IMR-90 (cell line): Measurements from ENCODE around the gene CACNG7. TPM values are rescaled to one million over a fixed set of nuclear protein-coding genes. Genes with fewer than 3 reads are reported as not detected.
A peak's percentile ranks its signal among the peaks of the same experiment; 100 is the strongest.

ENCODE experiments used
- ATAC-seq: fragments of 200-7000 bp; cut with Tn5 transposase; 2 replicates; pipeline ENCODE4 v1.9.1; 2020; ENCODE audit warnings: low read depth, mild to moderate bottlenecking, moderate library complexity
- BruUV-seq: library from RNA; stranded (reverse); fragments of 400-500 nt; replicated peaks from 2 replicates; lab custom pipeline; 2021; lab: Mats Ljungman, UMichigan
- CTCF ChIA-PET: fragments of 300-600 bp; formaldehyde crosslinking; extraction: SDS; loops from one replicate; lab custom pipeline; 2021; ENCODE audit warnings: antibody characterized with exemption; lab: Yijun Ruan, JAX
- POLR2A ChIA-PET: fragments of 300-600 bp; sonication (Branson Sonifier 250); formaldehyde crosslinking; loops from one replicate; lab custom pipeline; 2022; ENCODE audit warnings: antibody characterized with exemption; ENCODE audit not compliant: unreplicated experiment; lab: Charles Lee
- DNase-seq: peaks from one replicate; pipeline ENCODE4 v3.0.0; 2013
- H2AFZ ChIP-seq: replicated peaks from 2 replicates; pipeline ENCODE3; 2013; ENCODE audit warnings: low read length, mild to moderate bottlenecking; ENCODE audit not compliant: poor library complexity
- H2AK5ac ChIP-seq: 2 replicates; pipeline ENCODE4 v1.6.1; 2013; ENCODE audit warnings: low read depth, low read length, inconsistent platforms
- H2AK9ac ChIP-seq: replicated peaks from 2 replicates; pipeline ENCODE3; 2013; ENCODE audit warnings: mild to moderate bottlenecking, low read depth, low read length, moderate library complexity; ENCODE audit not compliant: poor library complexity
- H2BK120ac ChIP-seq: 2 replicates; pipeline ENCODE4 v1.6.1; 2013; ENCODE audit warnings: low read depth, low read length, inconsistent platforms
- H2BK15ac ChIP-seq: 3 replicates; pipeline ENCODE4 v1.6.1; 2013; ENCODE audit warnings: low read depth, low read length, inconsistent platforms
- H2BK20ac ChIP-seq: 2 replicates; pipeline ENCODE4 v1.6.1; 2013; ENCODE audit warnings: low read depth, mild to moderate bottlenecking, inconsistent platforms, low read length, moderate library complexity
- H2BK5ac ChIP-seq: 2 replicates; pipeline ENCODE4 v1.6.1; 2013; ENCODE audit warnings: mild to moderate bottlenecking, low read depth, low read length, inconsistent platforms; ENCODE audit not compliant: poor library complexity, severe bottlenecking
- H3K14ac ChIP-seq: replicated peaks from 2 replicates; pipeline ENCODE4 v1.6.1; 2013; ENCODE audit warnings: low read depth, low read length, inconsistent platforms
- H3K18ac ChIP-seq: 2 replicates; pipeline ENCODE4 v1.6.1; 2013; ENCODE audit warnings: low read depth, low read length, control low read depth
- H3K23ac ChIP-seq: 2 replicates; pipeline ENCODE4 v1.6.1; 2013; ENCODE audit warnings: low read depth, low read length, inconsistent platforms
- H3K27ac ChIP-seq: 2 replicates; pipeline ENCODE4 v1.5.1; 2013; ENCODE audit warnings: mild to moderate bottlenecking, control low read depth, low read length; ENCODE audit not compliant: insufficient read depth
- H3K27me3 ChIP-seq: 2 replicates; pipeline ENCODE4 v1.6.1; 2013; ENCODE audit warnings: low read length; ENCODE audit not compliant: control insufficient read depth, insufficient read depth
- H3K36me3 ChIP-seq: 2 replicates; pipeline ENCODE4 v1.6.1; 2013; ENCODE audit warnings: low read length, mixed read lengths; ENCODE audit not compliant: control insufficient read depth, insufficient read depth
- H3K4ac ChIP-seq: 2 replicates; pipeline ENCODE4 v1.6.1; 2013; ENCODE audit warnings: low read depth, low read length, inconsistent platforms
- H3K4me1 ChIP-seq: 2 replicates; pipeline ENCODE4 v1.6.1; 2013; ENCODE audit warnings: low read length, mixed read lengths; ENCODE audit not compliant: control insufficient read depth, insufficient read depth
- H3K4me2 ChIP-seq: 2 replicates; pipeline ENCODE4 v1.6.1; 2013; ENCODE audit warnings: low read depth, mild to moderate bottlenecking, control low read depth, low read length, moderate library complexity
- H3K4me3 ChIP-seq: 2 replicates; pipeline ENCODE4 v1.5.1; 2013; ENCODE audit warnings: low read depth, mild to moderate bottlenecking, control low read depth, low read length, moderate library complexity; ENCODE audit not compliant: insufficient read depth
- H3K56ac ChIP-seq: 2 replicates; pipeline ENCODE4 v1.6.1; 2013; ENCODE audit warnings: low read length, inconsistent platforms; ENCODE audit not compliant: insufficient read depth; ENCODE audit errors: extremely low read depth
- H3K79me1 ChIP-seq, 2 experiments: 2 replicates each; pipeline ENCODE4 v1.6.1; 2013; ENCODE audit warnings: low read length in 2 of 2, inconsistent platforms in 1 of 2, low read depth in 1 of 2
- H3K9ac ChIP-seq: 2 replicates; pipeline ENCODE4 v1.6.1; 2013; ENCODE audit warnings: low read depth, low read length, control low read depth
- H3K9me1 ChIP-seq: 2 replicates; pipeline ENCODE4 v1.6.1; 2013; ENCODE audit warnings: low read length, inconsistent platforms; ENCODE audit not compliant: insufficient read depth
- H3K9me3 ChIP-seq: 2 replicates; pipeline ENCODE4 v1.6.1; 2013; ENCODE audit warnings: low read length; ENCODE audit not compliant: control insufficient read depth, insufficient read depth
- H4K20me1 ChIP-seq: 2 replicates; pipeline ENCODE4 v1.6.1; 2013; ENCODE audit warnings: low read length, inconsistent platforms; ENCODE audit not compliant: insufficient read depth
- H4K5ac ChIP-seq: 2 replicates; pipeline ENCODE4 v1.6.1; 2013; ENCODE audit warnings: mild to moderate bottlenecking, low read depth, low read length, control low read depth
- H4K8ac ChIP-seq, 2 experiments: 2 replicates each; pipeline ENCODE4 v1.6.1; 2013; ENCODE audit warnings: low read depth in 2 of 2, low read length in 2 of 2, control low read depth in 1 of 2, inconsistent platforms in 1 of 2
- H4K91ac ChIP-seq: 2 replicates; pipeline ENCODE4 v1.6.1; 2013; ENCODE audit warnings: low read depth, low read length, inconsistent platforms; ENCODE audit not compliant: insufficient read depth
- BHLHE40 ChIP-seq: fragments of 150-350 bp; IDR thresholded peaks from 2 replicates; pipeline ENCODE4 v1.6.1; 2016; ENCODE audit warnings: mild to moderate bottlenecking, low read depth, low read length
- CEBPB ChIP-seq: IDR thresholded peaks from 2 replicates; pipeline ENCODE4 v1.6.1; 2012; ENCODE audit warnings: low read depth, low read length, improper control_type of control experiment
- CHD1 ChIP-seq: IDR thresholded peaks from 2 replicates; pipeline ENCODE4 v1.6.1; 2012; ENCODE audit warnings: low read depth, low read length, improper control_type of control experiment
- FOS ChIP-seq: fragments of 150-350 bp; IDR thresholded peaks from 2 replicates; pipeline ENCODE4 v1.6.1; 2016; ENCODE audit warnings: low read depth, low read length
- MXI1 ChIP-seq: IDR thresholded peaks from 2 replicates; pipeline ENCODE4 v1.6.1; 2012; ENCODE audit warnings: low read depth, mild to moderate bottlenecking, low read length, moderate library complexity, borderline replicate concordance
- NFE2L2 ChIP-seq: fragments of 150-350 bp; IDR thresholded peaks from 2 replicates; pipeline ENCODE4 v1.6.1; 2016; ENCODE audit warnings: low read depth, mild to moderate bottlenecking, low read length
- POLR2A ChIP-seq: IDR thresholded peaks from 2 replicates; pipeline ENCODE4 v1.6.1; 2012; ENCODE audit warnings: mild to moderate bottlenecking, low read depth, low read length
- RAD21 ChIP-seq: IDR thresholded peaks from 2 replicates; pipeline ENCODE4 v1.6.1; 2012; ENCODE audit warnings: low read length, improper control_type of control experiment
- RFX5 ChIP-seq: IDR thresholded peaks from 2 replicates; pipeline ENCODE4 v1.8.0; 2012; ENCODE audit warnings: low read depth, mild to moderate bottlenecking, low read length, moderate library complexity
- SMC3 ChIP-seq: fragments of 150-350 bp; IDR thresholded peaks from 2 replicates; pipeline ENCODE4 v1.6.1; 2016; ENCODE audit warnings: low read depth, mild to moderate bottlenecking, antibody characterized with exemption, low read length, moderate library complexity
- WGBS, 2 experiments: methylation state at CpG; one replicate each; pipeline versions ENCODE4 v1.1.5 to v1.1.7; 2013; ENCODE audit warnings: missing lambda C conversion rate in 2 of 2; ENCODE audit not compliant: insufficient read length in 1 of 2; ENCODE audit errors: extremely low coverage in 2 of 2; 5-methylcytosine and 5-hydroxymethylcytosine counted together
- dilution Hi-C: fragments of 300-500 bp; cut with HindIII; formaldehyde crosslinking; loops from one replicate; pipeline ENCODE4 v1.14.3; 2018; ENCODE audit warnings: low sequenced_read_pairs; ENCODE audit not compliant: unreplicated experiment
- in situ Hi-C: fragments of 300-500 bp; cut with MboI; formaldehyde crosslinking; loops from 3 replicates; pipeline ENCODE4 v1.14.3; 2019; ENCODE audit warnings: low sequenced_read_pairs, inconsistent platforms, mixed read lengths
- intact Hi-C: fragments of 100-400 bp; cut with micrococcal nuclease; formaldehyde crosslinking; loops from 2 replicates; pipeline ENCODE4 v1.10.0; 2022
- polyA plus RNA-seq, 3 experiments: library from polyadenylated mRNA; depleted of rRNA; stranded (reverse); fragments of >200 nt; gene quantifications; 2 replicates each; pipeline ENCODE4 v1.2.3, GENCODE V29; 2012; ENCODE audit warnings: low replicate concordance in 1 of 3
- total RNA-seq: library from RNA; depleted of rRNA; stranded (reverse); fragments of >200 nt; gene quantifications from 2 replicates; pipeline ENCODE4 v1.2.3, GENCODE V29; 2012
- TF ChIP-seq, protein P1 (sequence below): fragments of 150-350 bp; IDR thresholded peaks from 2 replicates; pipeline ENCODE4 v1.6.1; 2016; ENCODE audit warnings: low read depth, mild to moderate bottlenecking, low read length, moderate library complexity, borderline replicate concordance

The CACNG7 gene
- total and polyA plus RNA-seq, 2 of the 4 experiments (the other 2 are of a cell fraction) = 0.36 to 6.7 TPM

DNA sequence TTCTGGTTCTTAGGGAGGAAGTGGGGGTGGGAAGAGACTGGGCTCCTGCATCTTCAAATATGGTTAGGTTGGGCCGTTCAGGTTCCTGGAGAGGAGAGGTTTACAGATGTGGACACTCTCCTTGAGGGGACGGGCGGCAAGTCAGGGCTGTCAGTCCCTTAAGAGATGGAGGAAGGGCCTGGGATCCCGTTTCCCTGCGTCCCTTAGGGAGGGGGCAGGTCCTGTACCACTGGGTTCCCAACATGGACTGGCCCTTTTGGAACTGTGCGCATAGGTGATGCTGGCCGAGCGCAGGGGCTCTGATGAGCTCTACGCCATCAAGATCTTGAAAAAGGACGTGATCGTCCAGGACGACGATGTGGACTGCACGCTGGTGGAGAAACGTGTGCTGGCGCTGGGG is 10.9 kb upstream of the CACNG7 start:
- Histone ChIP-seq H3K27me3 (peaks cover 15% of the 10 kb centered on the region), H2AK9ac (no peak overlapping the region), H3K9me3 (no peaks in the 10 kb centered on the region), H3K14ac (no peak overlapping the region), H3K4me1 (no peaks in the 10 kb centered on the region), H3K4ac (no peak overlapping the region), H2BK20ac (no peak overlapping the region), H2BK15ac (no peak overlapping the region), H4K5ac (no peak overlapping the region), H2BK5ac (no peak overlapping the region), H4K8ac (no peak overlapping the region), H2AFZ (peak overlapping the region; percentile 5), H3K18ac (no peak overlapping the region), H2AK5ac (no peak overlapping the region), H3K27ac (no peak overlapping the region), H3K9me1 (no peaks in the 10 kb centered on the region), H4K91ac (no peak overlapping the region), H3K9ac (no peak overlapping the region), H3K79me1 (no peaks in the 10 kb centered on the region), H2BK120ac (no peak overlapping the region), H3K23ac (no peak overlapping the region), H3K4me2 (no peak overlapping the region), H3K4me3 (no peak overlapping the region), H3K36me3 (no peaks in the 10 kb centered on the region), H3K56ac (no peak overlapping the region), H4K20me1 (no peaks in the 10 kb centered on the region)
- TF ChIP-seq NFE2L2 = no peak
- TF ChIP-seq RAD21 = no peak
- TF ChIP-seq BHLHE40 = no peak
- no peak for TF ChIP-seq FOS
- no peak for TF ChIP-seq MXI1
- TF ChIP-seq SMC3 = no peak
- TF ChIP-seq CEBPB = no peak
- no peak for TF ChIP-seq POLR2A
- TF ChIP-seq RFX5 = no peak
- TF ChIP-seq, protein P1, sequence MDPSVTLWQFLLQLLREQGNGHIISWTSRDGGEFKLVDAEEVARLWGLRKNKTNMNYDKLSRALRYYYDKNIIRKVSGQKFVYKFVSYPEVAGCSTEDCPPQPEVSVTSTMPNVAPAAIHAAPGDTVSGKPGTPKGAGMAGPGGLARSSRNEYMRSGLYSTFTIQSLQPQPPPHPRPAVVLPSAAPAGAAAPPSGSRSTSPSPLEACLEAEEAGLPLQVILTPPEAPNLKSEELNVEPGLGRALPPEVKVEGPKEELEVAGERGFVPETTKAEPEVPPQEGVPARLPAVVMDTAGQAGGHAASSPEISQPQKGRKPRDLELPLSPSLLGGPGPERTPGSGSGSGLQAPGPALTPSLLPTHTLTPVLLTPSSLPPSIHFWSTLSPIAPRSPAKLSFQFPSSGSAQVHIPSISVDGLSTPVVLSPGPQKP = no peak
- no peak for TF ChIP-seq CHD1
- no TSS peak for BruUV-seq
- ChIA-PET CTCF (no interaction called here), POLR2A (no interaction called here)
- in situ Hi-C loops (no loop called here), dilution Hi-C loops (no loop called here), intact Hi-C loops (no loop called here)
- DNase-seq = no peak
- no peak for ATAC-seq
- WGBS, 2 experiments = no CpG with 5 or more reads among the region's 16 CpGs
